HCT116 (cell line): ENCODE data around the gene FAF2. TPM values are rescaled to one million over a fixed set of nuclear protein-coding genes. Genes with fewer than 3 reads are reported as not detected.

Experiments
- ATAC-seq: fragments of 200-7000 bp; cut with Tn5 transposase; 2 replicates; pipeline ENCODE4 v1.9.1; 2020; ENCODE audit warnings: mild to moderate bottlenecking, moderate library complexity
- BruUV-seq: library from RNA; stranded (reverse); fragments of 400-500 nt; replicated peaks from 2 replicates; lab custom pipeline; 2021; lab: Mats Ljungman, UMichigan
- CTCF ChIA-PET: fragments of 300-600 bp; sonication (Branson Sonifier 250); formaldehyde crosslinking; loops from one replicate; lab custom pipeline; 2021; ENCODE audit warnings: antibody characterized with exemption; lab: Charles Lee
- POLR2A ChIA-PET: fragments of 300-600, 350-600 bp; sonication (Branson Sonifier 250); formaldehyde crosslinking; loops from one replicate; lab custom pipeline; 2021; ENCODE audit warnings: antibody characterized with exemption; lab: Charles Lee
- RAD21 ChIA-PET, 2 experiments: fragments of 300-600 bp; sonication (Branson Sonifier 250); formaldehyde crosslinking; loops; one replicate each; lab custom pipeline; 2023; ENCODE audit warnings: low total read pairs in 2 of 2; ENCODE audit not compliant: uncharacterized antibody in 2 of 2, unreplicated experiment in 2 of 2, low non-redundant PET in 1 of 2; lab: Charles Lee
- DNase-seq: peaks from one replicate; pipeline ENCODE4 v3.0.0-alpha.2; 2010; ENCODE audit warnings: low read depth, low spot score
- H2AFZ ChIP-seq: fragments of 200-600 bp; shearing (Covaris generic), sonication (generic); 2 replicates; pipeline ENCODE4 v1.6.1; 2017; ENCODE audit warnings: low read depth, mixed run types, mixed read lengths, antibody characterized with exemption, low read length; ENCODE audit not compliant: poor library complexity, severe bottlenecking
- H3K27ac ChIP-seq: 2 replicates; pipeline ENCODE4 v1.5.1; 2012; ENCODE audit warnings: low read depth, low read length
- H3K27me3 ChIP-seq: fragments of 200-600 bp; sonication (generic); 2 replicates; pipeline ENCODE4 v1.6.1; 2016; ENCODE audit warnings: mixed run types, low read length, mixed read lengths; ENCODE audit not compliant: insufficient read depth
- H3K36me3 ChIP-seq, 2 experiments: fragments of 200-500 bp in 1 of 2; fragments of 200-600 bp in 1 of 2; sonication (Bioruptor generic) in 1 of 2; sonication (generic) in 1 of 2; 2 replicates each; pipeline versions ENCODE4 v1.5.1 to v1.6.1; 2014 to 2016; ENCODE audit warnings: low read length in 2 of 2, inconsistent platforms in 1 of 2, mixed read lengths in 1 of 2, mixed run types in 1 of 2; ENCODE audit not compliant: insufficient read depth in 2 of 2, control insufficient read depth in 1 of 2
- H3K4me1 ChIP-seq, 2 experiments: fragments of 200-600 bp in 1 of 2; sonication (generic) in 1 of 2; 2 replicates each; pipeline versions ENCODE4 v1.5.1 to v1.6.1; 2012 to 2017; ENCODE audit warnings: low read length in 2 of 2, inconsistent platforms in 1 of 2, mild to moderate bottlenecking in 1 of 2, mixed read lengths in 1 of 2, mixed run types in 1 of 2, moderate library complexity in 1 of 2; ENCODE audit not compliant: insufficient read depth in 2 of 2, control insufficient read depth in 1 of 2
- H3K4me2 ChIP-seq: fragments of 200-600 bp; sonication (generic); 2 replicates; pipeline ENCODE4 v1.6.1; 2017; ENCODE audit warnings: mixed run types, low read length, mixed read lengths
- H3K4me3 ChIP-seq, 2 experiments: fragments of 200-600 bp in 1 of 2; sonication (generic) in 1 of 2; replicated peaks in 1 of 2; 2 replicates each; pipeline ENCODE4 v1.5.1; 2011 to 2016; ENCODE audit warnings: low read length in 2 of 2, control low read depth in 1 of 2, low read depth in 1 of 2, mild to moderate bottlenecking in 1 of 2, mixed read lengths in 1 of 2, mixed run types in 1 of 2
- H3K79me2 ChIP-seq: fragments of 200-600 bp; sonication (generic); 2 replicates; pipeline ENCODE4 v1.6.1; 2017; ENCODE audit warnings: mild to moderate bottlenecking, mixed run types, low read length, moderate library complexity, mixed read lengths; ENCODE audit not compliant: insufficient read depth
- H3K9ac ChIP-seq: fragments of 200-600 bp; sonication (generic); 2 replicates; pipeline ENCODE4 v1.6.1; 2016; ENCODE audit warnings: low read length, mixed read lengths
- H3K9me2 ChIP-seq: fragments of 200-600 bp; sonication (generic), shearing (Covaris generic); 2 replicates; pipeline ENCODE4 v1.6.1; 2017; ENCODE audit warnings: mixed run types, mild to moderate bottlenecking, moderate library complexity; ENCODE audit not compliant: insufficient read depth
- H3K9me3 ChIP-seq, 2 experiments: fragments of 200-500 bp in 1 of 2; fragments of 200-600 bp in 1 of 2; sonication (Bioruptor generic) in 1 of 2; sonication (generic) in 1 of 2; 2 replicates each; pipeline ENCODE4 v1.6.1; 2014 to 2017; ENCODE audit warnings: low read length in 2 of 2, mixed read lengths in 2 of 2, inconsistent platforms in 1 of 2, low read depth in 1 of 2, mild to moderate bottlenecking in 1 of 2, mixed run types in 1 of 2, moderate library complexity in 1 of 2; ENCODE audit not compliant: control insufficient read depth in 1 of 2, insufficient read depth in 1 of 2
- H4K20me1 ChIP-seq: fragments of 200-600 bp; sonication (generic), shearing (Covaris generic); 2 replicates; pipeline ENCODE4 v1.6.1; 2017; ENCODE audit warnings: mixed run types, mild to moderate bottlenecking, moderate library complexity; ENCODE audit not compliant: insufficient read depth
- EGR1 ChIP-seq: IDR thresholded peaks from 2 replicates; pipeline ENCODE4 v1.6.1; 2012; ENCODE audit warnings: low read depth
- EZH2phosphoT487 ChIP-seq: fragments of 200-600 bp; IDR thresholded peaks from 2 replicates; pipeline ENCODE4 v1.6.1; 2018; ENCODE audit warnings: antibody characterized with exemption, borderline replicate concordance
- FOSL1 ChIP-seq: IDR thresholded peaks from 2 replicates; pipeline ENCODE4 v1.6.1; 2012; ENCODE audit warnings: low read depth
- ZBTB33 ChIP-seq: IDR thresholded peaks from 2 replicates; pipeline ENCODE4 v1.6.1; 2011; ENCODE audit warnings: mild to moderate bottlenecking, low read length, moderate library complexity; ENCODE audit not compliant: insufficient replicate concordance; ENCODE audit errors: extremely low read depth
- ZNF274 ChIP-seq: fragments of 200-500 bp; sonication (Bioruptor generic); IDR thresholded peaks from 2 replicates; pipeline ENCODE4 v1.6.1; 2014; ENCODE audit warnings: mild to moderate bottlenecking, low read depth, low read length, inconsistent platforms
- intact Hi-C: fragments of 100-400 bp; cut with micrococcal nuclease; formaldehyde crosslinking; loops from 2 replicates; pipeline ENCODE4 v1.10.0; 2022
- total RNA-seq: library from RNA; stranded (reverse); gene quantifications from one replicate; pipeline ENCODE4 v1.2.1, GENCODE V29; 2021; ENCODE audit not compliant: unreplicated experiment
- TF ChIP-seq, protein P1 (sequence below), 3 experiments: fragments of 200-600 bp in 1 of 3; sonication (generic) in 1 of 3; IDR thresholded peaks in 2 of 3; conservative IDR thresholded peaks in 1 of 3; 2 replicates each; pipeline ENCODE4 v1.5.1; 2012 to 2017; ENCODE audit warnings: low read depth in 2 of 3, low read length in 2 of 3, antibody characterized with exemption in 1 of 3, borderline replicate concordance in 1 of 3, control low read depth in 1 of 3, mild to moderate bottlenecking in 1 of 3, mixed read lengths in 1 of 3, mixed run types in 1 of 3, moderate library complexity in 1 of 3; ENCODE audit not compliant: insufficient read depth in 1 of 3

Gene FAF2
- total RNA-seq, 1 experiment from 2014 or later = 51.9 TPM

DNA sequence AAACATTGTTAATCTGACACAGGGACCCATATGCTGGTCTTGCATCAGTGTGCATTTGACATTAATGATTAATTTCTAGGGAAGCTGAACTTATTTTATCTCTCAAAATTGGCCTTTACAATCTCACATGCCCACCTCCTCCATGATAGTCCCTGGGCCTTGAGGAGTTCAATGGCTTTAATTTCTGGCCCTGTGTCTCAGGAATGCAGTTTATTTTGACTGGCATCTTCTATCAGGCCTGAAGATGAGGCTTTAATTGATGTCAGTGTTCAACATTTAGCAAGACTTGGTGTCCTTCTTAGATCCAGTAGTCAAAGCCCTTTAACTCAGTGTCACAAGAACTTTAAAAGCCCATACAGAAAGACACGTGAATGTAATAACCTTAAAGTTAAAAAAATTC, 21.3 kb upstream of the FAF2 start:
- H3K79me2 ChIP-seq = no peaks in the 10 kb centered on the region
- H3K27me3 ChIP-seq = no peaks in the 10 kb centered on the region
- no peaks in the 10 kb centered on the region for H3K9me2 ChIP-seq
- POLR2A ChIA-PET = no interaction called here
- H4K20me1 ChIP-seq = no peaks in the 10 kb centered on the region
- RAD21 ChIA-PET = no interaction called here
- no peaks in the 10 kb centered on the region for H3K9me3 ChIP-seq
- TF ChIP-seq ZNF274 (no peak), EGR1 (no peak), EZH2phosphoT487 (no peak), ZBTB33 (no peak), FOSL1 (no peak)
- TF ChIP-seq, protein P1, sequence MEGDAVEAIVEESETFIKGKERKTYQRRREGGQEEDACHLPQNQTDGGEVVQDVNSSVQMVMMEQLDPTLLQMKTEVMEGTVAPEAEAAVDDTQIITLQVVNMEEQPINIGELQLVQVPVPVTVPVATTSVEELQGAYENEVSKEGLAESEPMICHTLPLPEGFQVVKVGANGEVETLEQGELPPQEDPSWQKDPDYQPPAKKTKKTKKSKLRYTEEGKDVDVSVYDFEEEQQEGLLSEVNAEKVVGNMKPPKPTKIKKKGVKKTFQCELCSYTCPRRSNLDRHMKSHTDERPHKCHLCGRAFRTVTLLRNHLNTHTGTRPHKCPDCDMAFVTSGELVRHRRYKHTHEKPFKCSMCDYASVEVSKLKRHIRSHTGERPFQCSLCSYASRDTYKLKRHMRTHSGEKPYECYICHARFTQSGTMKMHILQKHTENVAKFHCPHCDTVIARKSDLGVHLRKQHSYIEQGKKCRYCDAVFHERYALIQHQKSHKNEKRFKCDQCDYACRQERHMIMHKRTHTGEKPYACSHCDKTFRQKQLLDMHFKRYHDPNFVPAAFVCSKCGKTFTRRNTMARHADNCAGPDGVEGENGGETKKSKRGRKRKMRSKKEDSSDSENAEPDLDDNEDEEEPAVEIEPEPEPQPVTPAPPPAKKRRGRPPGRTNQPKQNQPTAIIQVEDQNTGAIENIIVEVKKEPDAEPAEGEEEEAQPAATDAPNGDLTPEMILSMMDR (IDR thresholded peaks at IDR 0.05 in 2 of 3, conservative IDR thresholded peaks at IDR 0.05 in 1 of 3; ENCODE audit: borderline replicate concordance in 1 of 3, insufficient read depth in 1 of 3, low read depth in 2 of 3, low read length in 2 of 3) = no peak
- CTCF ChIA-PET = no interaction called here
- intact Hi-C loops = no loop called here
- no peak overlapping the region for H3K4me2 ChIP-seq
- BruUV-seq = no TSS peak
- H2AFZ ChIP-seq = peak overlapping the region; percentile 77
- DNase-seq (no peak), ATAC-seq (no peak)
- H3K36me3 ChIP-seq = no peaks in the 10 kb centered on the region
- peaks cover 0 to 13% of the 10 kb centered on the region in 2 experiments; a peak in 2 of 4 replicates for H3K4me1 ChIP-seq
- no peak overlapping the region for H3K4me3 ChIP-seq
- no peak overlapping the region for H3K9ac ChIP-seq
- no peak overlapping the region for H3K27ac ChIP-seq
